Activated T-cell treated with anti-CD3 and anti-CD28 coated beads, Interleukin-2, amount 50 U/mL, for 72 hours (primary cell): ENCODE data around the gene TAF11L6. TPM values are rescaled to one million over a fixed set of nuclear protein-coding genes. Genes with fewer than 3 reads are reported as not detected.
"Not testable (repeated sequence)": the region's sequence is repeated elsewhere in the genome, so short reads cannot be mapped to it uniquely, and the experiment has no call there.

Experiments used
- ATAC-seq, 2 donors: fragments of 150-1000 bp; cut with Tn5 transposase; replicated peaks in 1 of 2; 2 replicates each; pipeline ENCODE4 v1.10.0; 2021; ENCODE audit warnings: moderate library complexity in 2 of 2, mild to moderate bottlenecking in 1 of 2
- DNase-seq, 2 donors: peaks; one replicate each; pipeline ENCODE4 v3.0.0; 2021 to 2022; ENCODE audit warnings: mixed read lengths in 1 of 2
- H3K27ac Mint-ChIP-seq: one replicate; pipeline ENCODE4 v1.8.0; 2022; ENCODE audit warnings: mild to moderate bottlenecking, moderate library complexity, mixed read lengths
- H3K27me3 Mint-ChIP-seq: one replicate; pipeline ENCODE4 v1.8.0; 2022; ENCODE audit warnings: low read depth, mixed read lengths
- H3K36me3 Mint-ChIP-seq, 2 donors: one replicate each; pipeline ENCODE4 v1.8.0; 2022; ENCODE audit warnings: mixed read lengths in 2 of 2, mild to moderate bottlenecking in 1 of 2; ENCODE audit not compliant: insufficient read depth in 2 of 2
- H3K4me1 Mint-ChIP-seq: one replicate; pipeline ENCODE4 v1.8.0; 2022; ENCODE audit warnings: low read depth, mixed read lengths
- H3K4me3 Mint-ChIP-seq, 2 donors: one replicate each; pipeline ENCODE4 v1.8.0; 2022; ENCODE audit warnings: mild to moderate bottlenecking in 2 of 2, mixed read lengths in 2 of 2, moderate library complexity in 2 of 2
- H3K9me3 Mint-ChIP-seq, 2 donors: one replicate each; pipeline ENCODE4 v1.8.0; 2022; ENCODE audit warnings: mixed read lengths in 2 of 2
- total RNA-seq, 2 donors: library from RNA; stranded (reverse); gene quantifications; one replicate each; pipeline ENCODE4 v1.2.3, GENCODE V29; 2022

Gene TAF11L6
- not detected for total RNA-seq

- ATAC-seq, H3K9me3 Mint-ChIP-seq, H3K4me1 Mint-ChIP-seq, DNase-seq, H3K27me3 Mint-ChIP-seq, H3K27ac Mint-ChIP-seq, H3K36me3 Mint-ChIP-seq, H3K4me3 Mint-ChIP-seq: not testable (repeated sequence)
Measured at GRCh38 chr5:17528369-17528768, at the start of gene TAF11L6. TAF11L6 (plus strand) TSS chr5:17528669.

- Mint-ChIP-seq H3K4me3 (no peak overlapping the region), H3K27me3 (no peaks in the 10 kb centered on the region), H3K9me3 (peaks cover 2% of the 10 kb centered on the region in 2 donors), H3K36me3 (peaks cover 0 to 2% of the 10 kb centered on the region in 2 donors), H3K27ac (no peak overlapping the region), H3K4me1 (no peaks in the 10 kb centered on the region)
- ATAC-seq: no peak
- DNase-seq: no peak
Measured at GRCh38 chr5:17481378-17481777, 47.1 kb upstream of the TAF11L6 start.

- Mint-ChIP-seq H3K4me3 (no peak overlapping the region), H3K27me3 (no peaks in the 10 kb centered on the region), H3K27ac (no peak overlapping the region), H3K4me1 (no peaks in the 10 kb centered on the region), H3K36me3 (peaks cover 0 to 2% of the 10 kb centered on the region in 2 donors), H3K9me3 (peaks cover 2 to 3% of the 10 kb centered on the region in 2 donors)
- ATAC-seq (no peak), DNase-seq (no peak)
Measured at GRCh38 chr5:17482790-17483189, 45.7 kb upstream of the TAF11L6 start.

- not testable (repeated sequence) for DNase-seq, H3K27me3 Mint-ChIP-seq, H3K4me1 Mint-ChIP-seq, ATAC-seq, H3K9me3 Mint-ChIP-seq, H3K27ac Mint-ChIP-seq, H3K4me3 Mint-ChIP-seq, H3K36me3 Mint-ChIP-seq
Measured at GRCh38 chr5:17486464-17487173, 41.9 kb upstream of the TAF11L6 start.

GRCh38 chr5:17487174-17487512, 41.3 kb upstream of the TAF11L6 start:
- Mint-ChIP-seq H3K27me3 (no peaks in the 10 kb centered on the region), H3K4me1 (no peaks in the 10 kb centered on the region), H3K9me3 (peaks cover 3 to 4% of the 10 kb centered on the region in 2 donors), H3K36me3 (peaks cover 0 to 5% of the 10 kb centered on the region in 2 donors), H3K4me3 (no peak overlapping the region), H3K27ac (no peak overlapping the region)
- DNase-seq (no peak), ATAC-seq (no peak)

- H3K27me3 Mint-ChIP-seq, ATAC-seq, H3K27ac Mint-ChIP-seq, H3K4me1 Mint-ChIP-seq, H3K4me3 Mint-ChIP-seq, DNase-seq, H3K36me3 Mint-ChIP-seq, H3K9me3 Mint-ChIP-seq: not testable (repeated sequence)
Measured at GRCh38 chr5:17491257-17491656, 37.2 kb upstream of the TAF11L6 start.

- Mint-ChIP-seq H3K27me3 (no peaks in the 10 kb centered on the region), H3K4me1 (no peaks in the 10 kb centered on the region), H3K9me3 (peaks cover 5 to 9% of the 10 kb centered on the region in 2 donors), H3K27ac (no peak overlapping the region), H3K4me3 (no peak overlapping the region), H3K36me3 (peaks cover 0 to 6% of the 10 kb centered on the region in 2 donors)
- DNase-seq (no peak), ATAC-seq (no peak)
Measured at GRCh38 chr5:17492770-17493169, 35.7 kb upstream of the TAF11L6 start.

- no peaks in the 10 kb centered on the region for H3K4me1 Mint-ChIP-seq
- H3K27ac Mint-ChIP-seq: no peak overlapping the region
- no peaks in the 10 kb centered on the region for H3K27me3 Mint-ChIP-seq
- no peak overlapping the region for H3K4me3 Mint-ChIP-seq
- H3K36me3 Mint-ChIP-seq: peaks cover 0 to 6% of the 10 kb centered on the region in 2 donors
- no peak for ATAC-seq
- DNase-seq: no peak
- H3K9me3 Mint-ChIP-seq: peaks cover 5 to 14% of the 10 kb centered on the region in 2 donors
Measured at GRCh38 chr5:17497446-17497845, 31.0 kb upstream of the TAF11L6 start.

- not testable (repeated sequence) for H3K9me3 Mint-ChIP-seq, DNase-seq, ATAC-seq, H3K4me1 Mint-ChIP-seq, H3K27me3 Mint-ChIP-seq, H3K4me3 Mint-ChIP-seq, H3K27ac Mint-ChIP-seq, H3K36me3 Mint-ChIP-seq
Measured at GRCh38 chr5:17497931-17498330, 30.5 kb upstream of the TAF11L6 start, which contains the start of gene TAF11L2. TAF11L2 (plus strand) TSS chr5:17498231.

GRCh38 chr5:17511775-17512325, 16.6 kb upstream of the TAF11L6 start:
- Mint-ChIP-seq H3K4me3 (no peak overlapping the region), H3K36me3 (no peaks in the 10 kb centered on the region), H3K4me1 (no peaks in the 10 kb centered on the region), H3K27ac (no peak overlapping the region), H3K27me3 (no peaks in the 10 kb centered on the region), H3K9me3 (peaks cover 3 to 4% of the 10 kb centered on the region in 2 donors)
- DNase-seq (no peak), ATAC-seq (no peak)

GRCh38 chr5:17517526-17517925, 10.9 kb upstream of the TAF11L6 start:
- not testable (repeated sequence) for DNase-seq, H3K9me3 Mint-ChIP-seq, H3K4me3 Mint-ChIP-seq, H3K27me3 Mint-ChIP-seq, H3K4me1 Mint-ChIP-seq, ATAC-seq, H3K36me3 Mint-ChIP-seq, H3K27ac Mint-ChIP-seq

- H3K36me3 Mint-ChIP-seq, DNase-seq, H3K27ac Mint-ChIP-seq, ATAC-seq, H3K4me3 Mint-ChIP-seq, H3K4me1 Mint-ChIP-seq, H3K9me3 Mint-ChIP-seq, H3K27me3 Mint-ChIP-seq: not testable (repeated sequence)
Measured at GRCh38 chr5:17518067-17518466, 10.4 kb upstream of the TAF11L6 start, which contains the start of gene TAF11L3. TAF11L3 (plus strand) TSS chr5:17518367.

GRCh38 chr5:17519508-17519907, 9.0 kb upstream of the TAF11L6 start:
- not testable (repeated sequence) for H3K27me3 Mint-ChIP-seq, H3K36me3 Mint-ChIP-seq, H3K4me3 Mint-ChIP-seq, ATAC-seq, DNase-seq, H3K27ac Mint-ChIP-seq, H3K9me3 Mint-ChIP-seq, H3K4me1 Mint-ChIP-seq

GRCh38 chr5:17521501-17521900, 7.0 kb upstream of the TAF11L6 start, which contains the start of gene TAF11L4:
TAF11L4 (plus strand) TSS chr5:17521801.
- not testable (repeated sequence) for H3K27me3 Mint-ChIP-seq, H3K36me3 Mint-ChIP-seq, H3K4me3 Mint-ChIP-seq, H3K4me1 Mint-ChIP-seq, H3K27ac Mint-ChIP-seq, ATAC-seq, H3K9me3 Mint-ChIP-seq, DNase-seq
